ENCODE results near the gene OR2T27. TPM values are rescaled to one million over a fixed set of nuclear protein-coding genes. Genes with fewer than 3 reads are reported as not detected.

Gene OR2T27
- total RNA-seq, 1 experiment from 2014 or later: not detected

GRCh38 chr1:248688527-248689298 lies 33.4 kb upstream of the OR2T27 start:
- Histone ChIP-seq H3K4me2 (ENCODE audit: low read length) (no peak overlapping the region), H3K79me2 (ENCODE audit: insufficient read depth, low read length) (no peaks in the 10 kb centered on the region), H3K27ac (ENCODE audit: low read depth, low read length) (no peak overlapping the region), H3K4me3 (replicated peaks in 1 of 2; ENCODE audit: low read depth in 1 of 2, low read length in 2 of 2) (no peak overlapping the region), H3K9me2 (ENCODE audit: insufficient read depth) (no peaks in the 10 kb centered on the region), H3K27me3 (ENCODE audit: insufficient read depth, low read length) (no peaks in the 10 kb centered on the region), H2AFZ (ENCODE audit: low read depth, low read length, poor library complexity, severe bottlenecking) (no peak overlapping the region), H3K36me3 (ENCODE audit: control insufficient read depth in 1 of 2, insufficient read depth in 2 of 2, low read length in 2 of 2) (no peaks in the 10 kb centered on the region), H4K20me1 (ENCODE audit: insufficient read depth) (no peaks in the 10 kb centered on the region), H3K9me3 (ENCODE audit: control insufficient read depth in 1 of 2, insufficient read depth in 1 of 2, low read depth in 1 of 2, low read length in 2 of 2) (no peaks in the 10 kb centered on the region), H3K4me1 (ENCODE audit: control insufficient read depth in 1 of 2, insufficient read depth in 2 of 2, low read length in 2 of 2) (no peaks in the 10 kb centered on the region), H3K9ac (ENCODE audit: low read length) (no peak overlapping the region)
- BruUV-seq (replicated peaks): no TSS peak
- CTCF ChIA-PET: no interaction called here
- POLR2A ChIA-PET: no interaction called here
- RAD21 ChIA-PET (ENCODE audit: low non-redundant PET in 1 of 2, low total read pairs in 2 of 2, uncharacterized antibody in 2 of 2, unreplicated experiment in 2 of 2): no interaction called here
- ATAC-seq: no peak
- intact Hi-C loops (cut with micrococcal nuclease): loop anchor here (5.0 kb wide), 1 partner anchor 66 kb away; no protein-coding TSS in a partner anchor
- no peak for DNase-seq (ENCODE audit: low read depth, low spot score)
- TF ChIP-seq CBX3 (IDR thresholded peaks at IDR 0.05; ENCODE audit: low read depth) (no peak), RAD21 (IDR thresholded peaks at IDR 0.05; ENCODE audit: low read depth) (no peak), CEBPB (IDR thresholded peaks at IDR 0.05; ENCODE audit: low read depth) (no peak), EGR1 (IDR thresholded peaks at IDR 0.05; ENCODE audit: low read depth) (no peak), EZH2phosphoT487 (IDR thresholded peaks at IDR 0.05; ENCODE audit: borderline replicate concordance) (no peak), FOSL1 (IDR thresholded peaks at IDR 0.05; ENCODE audit: low read depth) (no peak), SP1 (IDR thresholded peaks at IDR 0.05; ENCODE audit: low read depth) (no peak), ZBTB33 (IDR thresholded peaks at IDR 0.05; ENCODE audit: extremely low read depth, insufficient replicate concordance, low read length) (no peak), EZH2 (IDR thresholded peaks at IDR 0.05) (no peak), TCF7L2 (IDR thresholded peaks at IDR 0.05; ENCODE audit: borderline replicate concordance, extremely low read depth, insufficient read depth, insufficient read length) (no peak)

Measured in HCT116 (cell line).